ENCODE results near the gene CDS2.

Gene CDS2

GRCh38 chr20:5154543-5154925, 27.7 kb downstream of the CDS2 start:
- TF ChIP-seq FOXP2 (optimal IDR thresholded peaks at IDR 0.05; ENCODE audit: borderline replicate concordance, extremely low read depth, extremely low read length, insufficient read depth) (no peak), POLR2AphosphoS5 (IDR thresholded peaks at IDR 0.05; ENCODE audit: low read depth, low read length) (no peak), TAF1 (IDR thresholded peaks at IDR 0.05; ENCODE audit: borderline replicate concordance, insufficient read depth, low read length) (no peak), REST (IDR thresholded peaks at IDR 0.05; ENCODE audit: insufficient read depth in 1 of 2, low read depth in 2 of 2, low read length in 2 of 2) (no peak), SIN3A (IDR thresholded peaks at IDR 0.05; ENCODE audit: borderline replicate concordance, insufficient read depth, low read length) (no peak)

GRCh38 chr20:5155404-5155803, 28.6 kb downstream of the CDS2 start:
- no peak for TF ChIP-seq POLR2AphosphoS5 (IDR thresholded peaks at IDR 0.05; ENCODE audit: low read depth, low read length)
- TF ChIP-seq FOXP2 (optimal IDR thresholded peaks at IDR 0.05; ENCODE audit: borderline replicate concordance, extremely low read depth, extremely low read length, insufficient read depth) = no peak
- TF ChIP-seq TAF1 (IDR thresholded peaks at IDR 0.05; ENCODE audit: borderline replicate concordance, insufficient read depth, low read length) = no peak
- no peak for TF ChIP-seq REST (IDR thresholded peaks at IDR 0.05; ENCODE audit: insufficient read depth in 1 of 2, low read depth in 2 of 2, low read length in 2 of 2)
- no peak for TF ChIP-seq SIN3A (IDR thresholded peaks at IDR 0.05; ENCODE audit: borderline replicate concordance, insufficient read depth, low read length)

GRCh38 chr20:5156675-5157448, 30.1 kb downstream of the CDS2 start:
- no peak for TF ChIP-seq POLR2AphosphoS5 (IDR thresholded peaks at IDR 0.05; ENCODE audit: low read depth, low read length)
- no peak for TF ChIP-seq TAF1 (IDR thresholded peaks at IDR 0.05; ENCODE audit: borderline replicate concordance, insufficient read depth, low read length)
- no peak for TF ChIP-seq FOXP2 (optimal IDR thresholded peaks at IDR 0.05; ENCODE audit: borderline replicate concordance, extremely low read depth, extremely low read length, insufficient read depth)
- no peak for TF ChIP-seq REST (IDR thresholded peaks at IDR 0.05; ENCODE audit: insufficient read depth in 1 of 2, low read depth in 2 of 2, low read length in 2 of 2)
- no peak for TF ChIP-seq SIN3A (IDR thresholded peaks at IDR 0.05; ENCODE audit: borderline replicate concordance, insufficient read depth, low read length)

GRCh38 chr20:5159928-5160327, 33.1 kb downstream of the CDS2 start:
- no peak for TF ChIP-seq SIN3A (IDR thresholded peaks at IDR 0.05; ENCODE audit: borderline replicate concordance, insufficient read depth, low read length)
- TF ChIP-seq FOXP2 (optimal IDR thresholded peaks at IDR 0.05; ENCODE audit: borderline replicate concordance, extremely low read depth, extremely low read length, insufficient read depth) = no peak
- no peak for TF ChIP-seq REST (IDR thresholded peaks at IDR 0.05; ENCODE audit: insufficient read depth in 1 of 2, low read depth in 2 of 2, low read length in 2 of 2)
- TF ChIP-seq TAF1 (IDR thresholded peaks at IDR 0.05; ENCODE audit: borderline replicate concordance, insufficient read depth, low read length) = no peak

All from PFSK-1 (cell line).